Mesenchymal stem cell (in vitro differentiated cells and primary cell): ENCODE measurements around the gene TBC1D22A.

Experiments
- DNase-seq: peaks from one replicate; pipeline ENCODE4 v3.0.0-alpha.2; 2013
- H2AFZ ChIP-seq: one replicate; pipeline ENCODE4 v1.6.1; 2013; ENCODE audit warnings: low read depth, mild to moderate bottlenecking, control low read depth, inconsistent platforms, low read length, moderate library complexity
- H2AK5ac ChIP-seq: 2 replicates; pipeline ENCODE4 v1.6.1; 2013; ENCODE audit warnings: low read length, moderate library complexity, mild to moderate bottlenecking, inconsistent platforms; ENCODE audit not compliant: severe bottlenecking
- H2BK120ac ChIP-seq: one replicate; pipeline ENCODE4 v1.6.1; 2013; ENCODE audit warnings: low read depth, mild to moderate bottlenecking, inconsistent platforms, low read length, moderate library complexity
- H2BK12ac ChIP-seq, 2 experiments: one replicate each; pipeline ENCODE4 v1.6.1; 2013; ENCODE audit warnings: inconsistent platforms in 2 of 2, low read length in 2 of 2, mild to moderate bottlenecking in 2 of 2, moderate library complexity in 2 of 2, control low read depth in 1 of 2
- H2BK15ac ChIP-seq: one replicate; pipeline ENCODE4 v1.6.1; 2013; ENCODE audit warnings: mild to moderate bottlenecking, low read depth, inconsistent platforms; ENCODE audit not compliant: poor library complexity, severe bottlenecking
- H2BK5ac ChIP-seq: 2 replicates; pipeline ENCODE4 v1.6.1; 2013; ENCODE audit warnings: low read depth, mild to moderate bottlenecking, low read length, control low read depth, inconsistent platforms; ENCODE audit not compliant: poor library complexity, severe bottlenecking
- H3K14ac ChIP-seq, 2 experiments: one replicate each; pipeline ENCODE4 v1.6.1; 2013; ENCODE audit warnings: inconsistent platforms in 2 of 2, low read length in 2 of 2, control low read depth in 1 of 2, mild to moderate bottlenecking in 1 of 2, moderate library complexity in 1 of 2
- H3K18ac ChIP-seq, 2 experiments: one replicate each; pipeline ENCODE4 v1.6.1; 2013; ENCODE audit warnings: inconsistent platforms in 2 of 2, low read length in 2 of 2, control low read depth in 1 of 2, low read depth in 1 of 2, mild to moderate bottlenecking in 1 of 2
- H3K23ac ChIP-seq, 2 experiments: one replicate each; pipeline ENCODE4 v1.6.1; 2013; ENCODE audit warnings: inconsistent platforms in 2 of 2, low read length in 2 of 2, mild to moderate bottlenecking in 2 of 2, moderate library complexity in 2 of 2, control low read depth in 1 of 2
- H3K27ac ChIP-seq: 2 replicates; pipeline ENCODE4 v1.5.1; 2013; ENCODE audit warnings: mild to moderate bottlenecking, moderate library complexity, low read length, control low read depth, inconsistent platforms; ENCODE audit not compliant: poor library complexity, severe bottlenecking
- H3K27me3 ChIP-seq, 2 experiments: 2 replicates each; pipeline versions ENCODE4 v1.6.1 to v1.7.0; 2013; ENCODE audit warnings: low read length in 2 of 2, mild to moderate bottlenecking in 2 of 2, moderate library complexity in 2 of 2, control low read depth in 1 of 2, inconsistent platforms in 1 of 2; ENCODE audit not compliant: control insufficient read depth in 1 of 2, insufficient read depth in 1 of 2
- H3K36me3 ChIP-seq, 2 experiments: 2 replicates each; pipeline versions ENCODE4 v1.6.1 to v1.7.0; 2013; ENCODE audit warnings: low read length in 2 of 2, control low read depth in 1 of 2, inconsistent platforms in 1 of 2, low read depth in 1 of 2, mild to moderate bottlenecking in 1 of 2; ENCODE audit not compliant: insufficient read depth in 2 of 2, control insufficient read depth in 1 of 2
- H3K4ac ChIP-seq, 2 experiments: one replicate each; pipeline ENCODE4 v1.6.1; 2013; ENCODE audit warnings: inconsistent platforms in 2 of 2, low read length in 2 of 2, mild to moderate bottlenecking in 2 of 2, moderate library complexity in 2 of 2, control low read depth in 1 of 2, low read depth in 1 of 2
- H3K4me1 ChIP-seq: 2 replicates; pipeline ENCODE4 v1.6.1; 2013; ENCODE audit warnings: low read depth, low read length, control low read depth; ENCODE audit not compliant: control insufficient read depth, insufficient read depth
- H3K4me2 ChIP-seq: 2 replicates; pipeline ENCODE4 v1.6.1; 2013; ENCODE audit warnings: low read length, mild to moderate bottlenecking, inconsistent platforms; ENCODE audit not compliant: poor library complexity, severe bottlenecking
- H3K4me3 ChIP-seq, 2 experiments: 2 replicates each; pipeline versions ENCODE4 v1.5.1 to v1.7.0; 2013; ENCODE audit warnings: low read length in 2 of 2, mild to moderate bottlenecking in 2 of 2, control low read depth in 1 of 2, low read depth in 1 of 2; ENCODE audit not compliant: insufficient read depth in 1 of 2
- H3K79me1 ChIP-seq: replicated peaks from 2 replicates; pipeline ENCODE4 v1.6.1; 2013; ENCODE audit warnings: mild to moderate bottlenecking, control low read depth, low read length, inconsistent platforms; ENCODE audit not compliant: poor library complexity, severe bottlenecking
- H3K9ac ChIP-seq: 2 replicates; pipeline ENCODE4 v1.7.0; 2013; ENCODE audit warnings: mild to moderate bottlenecking, low read length, moderate library complexity
- H3K9me3 ChIP-seq: 2 replicates; pipeline ENCODE4 v1.7.0; 2013; ENCODE audit warnings: mild to moderate bottlenecking, low read length; ENCODE audit not compliant: control insufficient read depth
- H4K8ac ChIP-seq: one replicate; pipeline ENCODE4 v1.6.1; 2013; ENCODE audit warnings: inconsistent platforms, mild to moderate bottlenecking, low read length, moderate library complexity
- H4K91ac ChIP-seq: one replicate; pipeline ENCODE4 v1.6.1; 2013; ENCODE audit warnings: mild to moderate bottlenecking, low read length, inconsistent platforms
- WGBS: methylation state at CpG from one replicate; pipeline ENCODE4 v1.1.7; 2013; ENCODE audit warnings: mixed read lengths; 5-methylcytosine and 5-hydroxymethylcytosine counted together

The TBC1D22A gene

DNA sequence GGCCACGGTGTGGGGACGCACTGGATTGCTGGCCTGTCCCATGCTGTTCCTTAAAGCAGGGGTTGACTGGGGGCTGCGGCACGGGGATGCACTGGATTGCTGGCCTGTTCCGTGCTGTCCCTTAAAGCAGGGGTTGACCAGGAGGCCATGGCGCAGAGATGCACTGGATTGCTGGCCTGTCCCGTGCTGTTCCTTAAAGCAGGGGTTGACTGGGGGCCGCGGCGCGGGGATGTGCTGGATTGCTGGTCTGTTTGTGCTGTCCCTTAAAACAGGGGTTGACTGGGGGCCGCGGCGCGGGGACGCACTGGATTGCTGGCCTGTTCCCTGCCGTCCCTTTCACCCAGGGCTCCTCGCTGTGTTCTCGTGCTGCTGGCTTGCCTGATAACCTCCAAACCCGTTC lies 383.4 kb downstream of the TBC1D22A start:
- peak overlapping the region in 1 of 2 experiments; percentile 9 for H3K14ac ChIP-seq
- 91% methylated on average over 14 of the region's 20 CpGs for WGBS
- H3K9me3 ChIP-seq = no peaks in the 10 kb centered on the region
- no peak overlapping the region for H3K4me3 ChIP-seq
- no peak overlapping the region for H3K27ac ChIP-seq
- no peaks in the 10 kb centered on the region for H3K27me3 ChIP-seq
- H2BK15ac ChIP-seq = no peak overlapping the region
- H2BK5ac ChIP-seq = no peak overlapping the region
- no peak overlapping the region for H2BK120ac ChIP-seq
- peaks cover 0 to 13% of the 10 kb centered on the region in 2 experiments for H3K36me3 ChIP-seq
- H2AFZ ChIP-seq = no peak overlapping the region
- peaks cover 10% of the 10 kb centered on the region for H3K4me1 ChIP-seq
- H3K4me2 ChIP-seq = no peak overlapping the region
- H4K8ac ChIP-seq = no peak overlapping the region
- no peak overlapping the region for H4K91ac ChIP-seq
- H2BK12ac ChIP-seq = no peak overlapping the region
- H3K4ac ChIP-seq = no peak overlapping the region
- H3K9ac ChIP-seq = no peak overlapping the region
- peaks cover 5% of the 10 kb centered on the region for H3K79me1 ChIP-seq
- no peak overlapping the region for H2AK5ac ChIP-seq
- no peak for DNase-seq
- no peak overlapping the region for H3K18ac ChIP-seq
- H3K23ac ChIP-seq = no peak overlapping the region

DNA sequence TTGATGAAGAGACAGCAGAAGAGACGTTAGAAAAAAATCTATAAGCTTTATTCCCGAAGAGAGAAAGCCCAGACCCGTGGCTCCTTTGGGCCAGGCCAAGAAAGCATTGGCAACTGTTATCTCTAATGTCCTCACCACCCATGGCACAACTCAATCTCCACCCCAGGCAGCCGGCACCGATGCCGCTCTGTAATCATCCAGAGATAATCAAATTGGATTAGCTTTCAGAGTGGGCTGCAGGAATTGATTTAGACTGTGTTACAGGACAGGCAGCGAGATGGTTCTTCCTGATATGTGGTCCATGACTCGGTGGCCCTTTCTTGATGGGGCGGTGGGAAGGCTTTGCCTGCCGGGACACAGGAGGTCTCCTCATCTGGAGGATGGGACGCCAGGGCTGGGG lies 383.9 kb downstream of the TBC1D22A start:
- no peaks in the 10 kb centered on the region for H3K9me3 ChIP-seq
- no peak overlapping the region for H2AK5ac ChIP-seq
- H2AFZ ChIP-seq = no peak overlapping the region
- no peak overlapping the region for H2BK120ac ChIP-seq
- H3K4me3 ChIP-seq = no peak overlapping the region
- no peak overlapping the region for H3K14ac ChIP-seq
- H3K4ac ChIP-seq = no peak overlapping the region
- no peak overlapping the region for H3K4me2 ChIP-seq
- no peak overlapping the region for H3K18ac ChIP-seq
- H3K23ac ChIP-seq = no peak overlapping the region
- no peak overlapping the region for H4K91ac ChIP-seq
- DNase-seq = no peak
- no peak overlapping the region for H2BK12ac ChIP-seq
- H3K27me3 ChIP-seq = no peaks in the 10 kb centered on the region
- H3K4me1 ChIP-seq = peaks cover 15% of the 10 kb centered on the region
- H3K36me3 ChIP-seq = peaks cover 0 to 13% of the 10 kb centered on the region in 2 experiments
- peaks cover 5% of the 10 kb centered on the region for H3K79me1 ChIP-seq
- H3K27ac ChIP-seq = no peak overlapping the region
- no peak overlapping the region for H2BK5ac ChIP-seq
- WGBS = 86% methylated on average over 11 of the region's 11 CpGs
- no peak overlapping the region for H2BK15ac ChIP-seq
- H3K9ac ChIP-seq = no peak overlapping the region
- H4K8ac ChIP-seq = no peak overlapping the region

DNA sequence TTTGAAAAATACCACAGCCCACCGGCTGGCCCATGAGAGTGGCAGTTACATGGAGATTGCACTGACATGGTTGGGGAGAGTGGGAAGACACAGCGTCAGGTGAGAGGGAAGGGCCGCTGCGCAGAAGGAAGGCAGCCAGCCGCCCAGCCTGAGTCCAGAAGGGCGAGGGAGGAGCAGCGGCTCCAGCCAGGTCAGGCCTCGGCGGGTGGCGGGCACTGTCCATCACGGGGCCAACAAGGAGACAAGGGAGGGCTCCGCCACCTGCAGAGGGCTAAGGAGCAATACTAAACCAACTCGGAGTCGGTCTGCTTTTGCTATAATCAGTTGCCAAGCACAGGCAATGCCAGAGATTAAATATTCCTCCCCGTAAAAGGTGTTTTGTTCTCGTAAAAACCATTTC lies 384.5 kb downstream of the TBC1D22A start:
- no peak overlapping the region for H2AK5ac ChIP-seq
- H2BK15ac ChIP-seq = no peak overlapping the region
- no peak overlapping the region for H3K4me3 ChIP-seq
- no peak overlapping the region for H2BK12ac ChIP-seq
- no peak overlapping the region for H3K4ac ChIP-seq
- no peaks in the 10 kb centered on the region for H3K9me3 ChIP-seq
- peaks cover 0 to 13% of the 10 kb centered on the region in 2 experiments for H3K36me3 ChIP-seq
- H3K4me2 ChIP-seq = no peak overlapping the region
- H3K79me1 ChIP-seq = peaks cover 5% of the 10 kb centered on the region
- no peaks in the 10 kb centered on the region for H3K27me3 ChIP-seq
- no peak overlapping the region for H2BK5ac ChIP-seq
- no peak overlapping the region for H2AFZ ChIP-seq
- H3K4me1 ChIP-seq = peaks cover 20% of the 10 kb centered on the region
- WGBS = 96% methylated on average over 16 of the region's 16 CpGs
- no peak for DNase-seq
- no peak overlapping the region for H3K14ac ChIP-seq
- H2BK120ac ChIP-seq = no peak overlapping the region
- H3K23ac ChIP-seq = no peak overlapping the region
- no peak overlapping the region for H3K18ac ChIP-seq
- H4K91ac ChIP-seq = no peak overlapping the region
- no peak overlapping the region for H4K8ac ChIP-seq
- H3K9ac ChIP-seq = no peak overlapping the region
- H3K27ac ChIP-seq = no peak overlapping the region

DNA sequence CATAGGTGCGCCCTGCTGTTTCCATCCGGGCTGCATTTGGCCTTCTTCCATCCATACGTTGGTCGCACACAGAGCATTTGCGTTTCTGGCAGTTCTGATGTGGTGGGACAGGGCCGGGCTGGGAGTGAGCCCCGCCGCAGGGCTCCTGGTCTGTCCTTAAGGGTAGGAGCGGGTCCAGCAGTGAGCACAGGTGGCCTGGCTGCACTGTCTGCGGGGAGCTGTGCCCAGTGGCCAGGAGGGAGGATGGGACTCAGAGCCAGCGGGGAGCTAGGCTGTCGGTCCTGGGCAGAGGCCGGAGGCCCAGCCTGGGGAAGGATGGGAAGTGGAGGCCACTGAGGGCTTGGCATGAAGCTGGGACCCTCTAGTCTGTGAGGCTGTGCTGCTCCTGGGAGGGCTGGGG lies 385.1 kb downstream of the TBC1D22A start:
- WGBS = 96% methylated on average over 10 of the region's 13 CpGs
- no peak for DNase-seq
- Histone ChIP-seq H2BK12ac (no peak overlapping the region), H3K4me1 (peaks cover 20% of the 10 kb centered on the region), H3K14ac (no peak overlapping the region), H4K91ac (no peak overlapping the region), H3K36me3 (peaks cover 0 to 13% of the 10 kb centered on the region in 2 experiments), H3K18ac (no peak overlapping the region), H4K8ac (peak overlapping the region; percentile 12), H3K27ac (no peak overlapping the region), H2BK15ac (no peak overlapping the region), H2AK5ac (no peak overlapping the region), H3K9me3 (no peaks in the 10 kb centered on the region), H2BK5ac (no peak overlapping the region), H2BK120ac (no peak overlapping the region), H3K4ac (no peak overlapping the region), H3K27me3 (no peaks in the 10 kb centered on the region), H3K4me2 (no peak overlapping the region), H3K23ac (no peak overlapping the region), H3K4me3 (no peak overlapping the region), H3K9ac (no peak overlapping the region), H2AFZ (no peak overlapping the region), H3K79me1 (peaks cover 6% of the 10 kb centered on the region)
